PC-9 (cell line): ENCODE data around the gene IMP4. TPM values are rescaled to one million over a fixed set of nuclear protein-coding genes. Genes with fewer than 3 reads are reported as not detected.

Experiments used
- BruUV-seq: library from RNA; stranded (reverse); fragments of 400-500 nt; replicated peaks from 2 replicates; lab custom pipeline; 2021; lab: Mats Ljungman, UMichigan
- CTCF ChIA-PET: fragments of 300-600 bp; sonication (Branson Sonifier 250); formaldehyde crosslinking; loops from one replicate; lab custom pipeline; 2022; ENCODE audit warnings: antibody characterized with exemption; lab: Charles Lee
- POLR2A ChIA-PET: fragments of 300-600 bp; sonication (Branson Sonifier 250); formaldehyde crosslinking; loops from one replicate; lab custom pipeline; 2022; ENCODE audit warnings: antibody characterized with exemption; ENCODE audit not compliant: unreplicated experiment; lab: Charles Lee
- DNase-seq, 2 experiments: peaks; one replicate each; pipeline versions ENCODE4 v3.0.0 to v3.0.0-alpha.2; 2015 to 2022; ENCODE audit warnings: mixed read lengths in 1 of 2
- H2AFZ ChIP-seq: fragments of 200-600 bp; sonication (generic); 2 replicates; pipeline ENCODE4 v1.8.1; 2017; ENCODE audit warnings: antibody characterized with exemption
- H3F3A ChIP-seq: fragments of 200-600 bp; sonication (generic); 2 replicates; pipeline ENCODE4 v1.8.1; 2017; ENCODE audit warnings: antibody characterized with exemption, mild to moderate bottlenecking, low read depth; ENCODE audit not compliant: insufficient read depth
- H3K27ac ChIP-seq: fragments of 200-600 bp; sonication (generic); 2 replicates; pipeline ENCODE4 v1.6.1; 2016; ENCODE audit warnings: mixed run types
- H3K27me3 ChIP-seq: fragments of 200-600 bp; sonication (generic); 2 replicates; pipeline ENCODE4 v1.6.1; 2016; ENCODE audit warnings: low read depth, mixed run types; ENCODE audit not compliant: insufficient read depth
- H3K36me3 ChIP-seq: fragments of 200-600 bp; sonication (generic); 2 replicates; pipeline ENCODE4 v1.6.1; 2016; ENCODE audit warnings: low read depth, mixed run types
- H3K4me1 ChIP-seq: fragments of 200-600 bp; sonication (generic); replicated peaks from 2 replicates; pipeline ENCODE4 v1.6.1; 2016; ENCODE audit warnings: mixed run types; ENCODE audit not compliant: insufficient read depth
- H3K4me2 ChIP-seq: fragments of 200-600 bp; sonication (generic); 2 replicates; pipeline ENCODE4 v1.6.1; 2017; ENCODE audit warnings: mixed run types
- H3K4me3 ChIP-seq: fragments of 200-600 bp; sonication (generic); 2 replicates; pipeline ENCODE4 v1.6.1; 2016; ENCODE audit warnings: mixed run types
- H3K79me2 ChIP-seq: fragments of 200-600 bp; sonication (generic); 2 replicates; pipeline ENCODE4 v1.6.1; 2017; ENCODE audit warnings: low read depth, mixed run types
- H3K9me2 ChIP-seq: fragments of 200-600 bp; sonication (generic); 2 replicates; pipeline ENCODE4 v1.8.1; 2017; ENCODE audit warnings: mild to moderate bottlenecking; ENCODE audit not compliant: insufficient read depth
- H3K9me3 ChIP-seq: fragments of 200-600 bp; sonication (generic); 2 replicates; pipeline ENCODE4 v1.8.1; 2016; ENCODE audit warnings: low read depth; ENCODE audit not compliant: insufficient read depth
- H4K20me1 ChIP-seq: fragments of 200-600 bp; sonication (generic); 2 replicates; pipeline ENCODE4 v1.8.1; 2017; ENCODE audit not compliant: insufficient read depth
- CTCF ChIP-seq: fragments of 200-600 bp; sonication (generic); conservative IDR thresholded peaks from 2 replicates; pipeline ENCODE4 v1.6.1; 2017; ENCODE audit warnings: mixed run types, antibody characterized with exemption, mild to moderate bottlenecking, moderate library complexity
- EZH2 ChIP-seq: fragments of 200-600 bp; sonication (generic); IDR thresholded peaks from 2 replicates; pipeline ENCODE4 v1.8.0; 2017; ENCODE audit warnings: antibody characterized with exemption, low read depth
- intact Hi-C: fragments of 100-400 bp; cut with micrococcal nuclease; formaldehyde crosslinking; loops from one replicate; pipeline ENCODE4 v1.10.0; 2022; ENCODE audit not compliant: unreplicated experiment
- total RNA-seq: library from RNA; stranded (reverse); gene quantifications from 2 replicates; pipeline ENCODE4 v1.2.3, GENCODE V29; 2021

Gene IMP4
- total RNA-seq, 1 experiment from 2014 or later, result 76.8 TPM

DNA sequence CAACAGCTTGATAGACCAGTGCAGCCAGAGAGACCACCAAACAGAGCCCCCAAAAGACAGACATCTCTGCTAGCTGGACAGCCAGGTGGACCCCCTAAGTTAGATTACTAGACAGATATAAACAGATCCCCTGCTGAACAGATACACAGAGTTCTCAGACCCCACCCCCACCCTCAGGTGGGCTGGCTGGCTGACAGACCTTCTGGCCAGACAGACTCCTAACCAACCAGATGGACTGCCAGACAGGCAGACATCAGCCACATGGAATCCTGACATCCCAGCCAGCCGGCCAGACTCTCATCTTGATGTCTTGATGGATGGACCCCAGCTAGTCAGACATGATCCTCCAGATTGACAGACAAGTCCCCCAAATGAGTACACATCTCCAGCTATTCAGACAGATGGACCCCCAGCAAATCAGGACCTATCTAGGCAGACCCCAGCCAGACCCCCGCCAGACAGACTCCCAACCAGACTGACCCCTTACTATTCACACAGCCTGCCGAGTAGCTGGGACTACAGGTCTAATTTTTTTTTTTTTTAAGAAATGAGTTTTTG lies 31.2 kb downstream of the IMP4 start:
- H3K4me3 ChIP-seq, result no peak overlapping the region
- H3K4me1 ChIP-seq, result 0 out of 2 replicates have a peak, but pooled peaks cover 9% of the 10 kb centered on the region
- no peak for DNase-seq
- H2AFZ ChIP-seq, result no peak overlapping the region
- POLR2A ChIA-PET, result no interaction called here
- H3K27ac ChIP-seq, result no peak overlapping the region
- H3K36me3 ChIP-seq, result no peaks in the 10 kb centered on the region
- no peak for TF ChIP-seq CTCF
- no peaks in the 10 kb centered on the region for H4K20me1 ChIP-seq
- intact Hi-C loops, result no loop called here
- peak overlapping the region; percentile 96; the same call in 1 of the 2 replicates for H3K4me2 ChIP-seq
- no peaks in the 10 kb centered on the region for H3K9me2 ChIP-seq
- H3K27me3 ChIP-seq, result no peaks in the 10 kb centered on the region
- H3K79me2 ChIP-seq, result no peaks in the 10 kb centered on the region
- BruUV-seq, result no TSS peak
- H3K9me3 ChIP-seq, result no peaks in the 10 kb centered on the region
- CTCF ChIA-PET, result interaction anchor here (1.1 kb wide), 1 partner anchor 32 kb away, joined by 3 read pairs; a partner anchor contains a TSS
- H3F3A ChIP-seq, result no peaks in the 10 kb centered on the region

GRCh38 chr2:130374587-130375290 lies 32.0 kb downstream of the IMP4 start:
- no peak overlapping the region for H3K4me2 ChIP-seq
- H3K9me3 ChIP-seq, result no peaks in the 10 kb centered on the region
- no peak overlapping the region for H3K4me3 ChIP-seq
- intact Hi-C loops, result no loop called here
- no peaks in the 10 kb centered on the region for H3K9me2 ChIP-seq
- POLR2A ChIA-PET, result no interaction called here
- no peaks in the 10 kb centered on the region for H3K79me2 ChIP-seq
- BruUV-seq, result no TSS peak
- no peaks in the 10 kb centered on the region for H4K20me1 ChIP-seq
- TF ChIP-seq EZH2, result no peak
- no peak for TF ChIP-seq CTCF
- CTCF ChIA-PET, result no interaction called here
- H3F3A ChIP-seq, result no peaks in the 10 kb centered on the region
- no peak overlapping the region for H2AFZ ChIP-seq
- H3K36me3 ChIP-seq, result no peaks in the 10 kb centered on the region
- H3K27me3 ChIP-seq, result no peaks in the 10 kb centered on the region
- H3K27ac ChIP-seq, result no peak overlapping the region
- peak in 1 of 2 experiments; percentile 16 for DNase-seq
- H3K4me1 ChIP-seq, result 0 out of 2 replicates have a peak, but pooled peaks cover 9% of the 10 kb centered on the region

DNA sequence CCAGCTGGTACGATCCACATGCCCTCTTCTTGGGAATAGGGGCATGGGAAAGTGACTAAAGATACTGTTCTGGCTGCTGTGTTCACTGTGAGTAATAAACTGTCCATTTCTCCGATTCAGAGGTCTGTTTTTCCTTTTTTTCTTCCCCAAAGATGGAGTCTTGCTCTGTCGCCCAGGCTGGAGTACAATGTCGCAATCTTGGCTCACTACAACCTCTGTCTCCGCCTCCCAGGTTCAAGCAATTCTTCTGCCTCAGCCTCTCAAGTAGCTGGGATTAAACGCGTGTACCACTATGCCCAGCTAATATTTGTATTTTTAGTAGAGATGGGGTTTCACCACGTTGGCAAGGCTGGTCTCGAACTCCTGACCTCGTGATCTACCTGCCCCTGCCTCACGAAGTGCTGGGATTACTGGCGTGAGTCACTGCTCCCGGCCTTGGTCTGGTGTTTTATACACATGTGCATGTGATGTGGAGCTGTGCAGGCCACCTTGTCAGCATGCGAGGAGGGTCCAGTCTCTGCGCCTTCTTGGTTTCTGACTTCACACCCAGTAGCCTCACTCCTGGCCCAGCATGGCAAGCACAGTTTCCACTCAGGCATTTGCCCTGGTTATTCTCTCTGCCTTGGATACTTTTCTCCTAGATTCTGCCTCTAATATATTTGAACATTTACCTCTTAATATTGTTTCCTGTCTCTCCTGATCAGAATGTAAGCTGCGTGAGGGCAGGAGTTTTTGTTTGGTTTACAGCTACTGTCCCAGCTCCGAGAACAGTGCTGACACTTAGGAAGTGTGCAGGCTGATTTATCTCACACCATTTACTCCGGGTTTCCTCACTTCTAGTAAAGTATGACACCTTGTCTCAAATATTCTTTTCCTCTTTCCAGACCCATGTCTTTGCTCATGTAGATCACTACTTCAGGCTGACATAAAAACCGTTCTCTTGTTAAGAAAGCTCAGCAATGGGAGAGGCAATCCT lies 32.9 kb downstream of the IMP4 start:
- CTCF ChIA-PET, result no interaction called here

More for the DNA sequence above, 32.9 kb downstream of the IMP4 start:
- 0 out of 2 replicates have a peak, but pooled peaks cover 9% of the 10 kb centered on the region for H3K4me1 ChIP-seq
- no peaks in the 10 kb centered on the region for H3K36me3 ChIP-seq
- no peaks in the 10 kb centered on the region for H4K20me1 ChIP-seq
- no peak overlapping the region for H3K4me3 ChIP-seq
- no peak overlapping the region for H3K4me2 ChIP-seq
- BruUV-seq, result no TSS peak
- no peak for DNase-seq
- H2AFZ ChIP-seq, result no peak overlapping the region
- POLR2A ChIA-PET, result no interaction called here
- H3K27me3 ChIP-seq, result no peaks in the 10 kb centered on the region
- no peaks in the 10 kb centered on the region for H3F3A ChIP-seq
- no peak overlapping the region for H3K27ac ChIP-seq
- TF ChIP-seq CTCF, result no peak
- TF ChIP-seq EZH2, result no peak
- H3K9me3 ChIP-seq, result no peaks in the 10 kb centered on the region
- intact Hi-C loops, result no loop called here
- no peaks in the 10 kb centered on the region for H3K79me2 ChIP-seq
- H3K9me2 ChIP-seq, result no peaks in the 10 kb centered on the region
